ENCODE measurements around the gene MPDU1. TPM values are rescaled to one million over a fixed set of nuclear protein-coding genes. Genes with fewer than 3 reads are reported as not detected.

MPDU1 gene
- total and polyA plus RNA-seq, 2 of the 4 experiments (the other 2 are of a cell fraction), result 135 to 149 TPM

DNA sequence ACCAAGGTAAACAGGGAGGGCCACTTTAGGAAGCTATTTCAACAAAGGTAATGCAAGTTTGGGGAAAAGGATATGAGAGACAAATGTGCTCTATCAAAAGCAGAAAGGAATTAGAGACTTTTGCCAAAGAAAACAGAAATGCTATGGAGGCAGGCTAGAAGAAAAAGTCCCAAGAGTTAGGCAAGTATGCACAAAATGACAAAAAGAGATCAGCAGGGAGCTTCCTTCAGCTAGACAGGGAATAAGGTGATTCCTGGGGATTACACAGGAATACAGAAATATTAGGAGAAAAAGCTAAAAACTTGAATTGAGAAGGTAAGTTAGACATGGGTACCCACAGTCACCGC is 28.6 kb downstream of the MPDU1 start:
- DNase-seq (no peak), ATAC-seq (ENCODE audit: low read depth) (no peak)
- no peak overlapping the region for H2AK5ac ChIP-seq (ENCODE audit: low read depth, low read length)
- no peak overlapping the region for H2AK9ac ChIP-seq (replicated peaks; ENCODE audit: low read depth, low read length, poor library complexity)
- no peak overlapping the region for H3K18ac ChIP-seq (ENCODE audit: low read depth, low read length)
- no peak overlapping the region for H3K4ac ChIP-seq (ENCODE audit: low read depth, low read length)
- H3K27ac ChIP-seq (ENCODE audit: insufficient read depth, low read length), result no peak overlapping the region
- no peak overlapping the region for H3K56ac ChIP-seq (ENCODE audit: extremely low read depth, insufficient read depth, low read length)
- H4K5ac ChIP-seq (ENCODE audit: low read depth, low read length), result no peak overlapping the region
- dilution Hi-C loops (cut with HindIII; ENCODE audit: low sequenced_read_pairs, unreplicated experiment) (no loop called here), intact Hi-C loops (cut with micrococcal nuclease) (no loop called here), in situ Hi-C loops (cut with MboI; ENCODE audit: low sequenced_read_pairs) (no loop called here)
- no peak overlapping the region for H3K14ac ChIP-seq (replicated peaks; ENCODE audit: low read depth, low read length)
- H3K36me3 ChIP-seq (ENCODE audit: control insufficient read depth, insufficient read depth, low read length), result peaks cover 5% of the 10 kb centered on the region
- no peak overlapping the region for H3K9ac ChIP-seq (ENCODE audit: low read depth, low read length)
- no peak overlapping the region for H2BK120ac ChIP-seq (ENCODE audit: low read depth, low read length)
- H3K4me3 ChIP-seq (ENCODE audit: insufficient read depth, low read depth, low read length), result no peak overlapping the region
- H3K23ac ChIP-seq (ENCODE audit: low read depth, low read length), result peak overlapping the region; percentile 6; the same call in 1 of the 2 replicates
- no peak overlapping the region for H2BK5ac ChIP-seq (ENCODE audit: low read depth, low read length, poor library complexity, severe bottlenecking)
- H3K9me1 ChIP-seq (ENCODE audit: insufficient read depth, low read length), result peaks cover 16% of the 10 kb centered on the region
- POLR2A ChIA-PET (ENCODE audit: unreplicated experiment), result no interaction called here
- H2AFZ ChIP-seq (replicated peaks; ENCODE audit: low read length, poor library complexity), result no peak overlapping the region
- H3K79me1 ChIP-seq (ENCODE audit: low read depth in 1 of 2, low read length in 2 of 2), result peaks cover 42 to 62% of the 10 kb centered on the region in 2 experiments
- H2BK20ac ChIP-seq (ENCODE audit: low read depth, low read length), result no peak overlapping the region
- peaks cover 54% of the 10 kb centered on the region for H4K20me1 ChIP-seq (ENCODE audit: insufficient read depth, low read length)
- no peaks in the 10 kb centered on the region for H3K27me3 ChIP-seq (ENCODE audit: control insufficient read depth, insufficient read depth, low read length)
- no peaks in the 10 kb centered on the region for H3K9me3 ChIP-seq (ENCODE audit: control insufficient read depth, insufficient read depth, low read length)
- no peak for TF ChIP-seq MAZ (IDR thresholded peaks at IDR 0.05; ENCODE audit: borderline replicate concordance, low read depth, low read length)
- no peak for TF ChIP-seq MXI1 (IDR thresholded peaks at IDR 0.05; ENCODE audit: borderline replicate concordance, low read depth, low read length)
- no peak for TF ChIP-seq RAD21 (IDR thresholded peaks at IDR 0.05; ENCODE audit: low read length)
- TF ChIP-seq, protein P1, sequence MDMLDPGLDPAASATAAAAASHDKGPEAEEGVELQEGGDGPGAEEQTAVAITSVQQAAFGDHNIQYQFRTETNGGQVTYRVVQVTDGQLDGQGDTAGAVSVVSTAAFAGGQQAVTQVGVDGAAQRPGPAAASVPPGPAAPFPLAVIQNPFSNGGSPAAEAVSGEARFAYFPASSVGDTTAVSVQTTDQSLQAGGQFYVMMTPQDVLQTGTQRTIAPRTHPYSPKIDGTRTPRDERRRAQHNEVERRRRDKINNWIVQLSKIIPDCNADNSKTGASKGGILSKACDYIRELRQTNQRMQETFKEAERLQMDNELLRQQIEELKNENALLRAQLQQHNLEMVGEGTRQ (IDR thresholded peaks at IDR 0.05; ENCODE audit: low read depth, low read length), result no peak
- TF ChIP-seq MAFK (IDR thresholded peaks at IDR 0.05; ENCODE audit: low read depth, low read length), result no peak
- TF ChIP-seq NFE2L2 (IDR thresholded peaks at IDR 0.05; ENCODE audit: low read depth, low read length), result no peak
- TF ChIP-seq BHLHE40 (IDR thresholded peaks at IDR 0.05; ENCODE audit: low read depth, low read length), result no peak
- no peak for TF ChIP-seq SMC3 (IDR thresholded peaks at IDR 0.05; ENCODE audit: low read depth, low read length)
- TF ChIP-seq CEBPB (IDR thresholded peaks at IDR 0.05; ENCODE audit: low read depth, low read length), result no peak
- TF ChIP-seq, protein P2, sequence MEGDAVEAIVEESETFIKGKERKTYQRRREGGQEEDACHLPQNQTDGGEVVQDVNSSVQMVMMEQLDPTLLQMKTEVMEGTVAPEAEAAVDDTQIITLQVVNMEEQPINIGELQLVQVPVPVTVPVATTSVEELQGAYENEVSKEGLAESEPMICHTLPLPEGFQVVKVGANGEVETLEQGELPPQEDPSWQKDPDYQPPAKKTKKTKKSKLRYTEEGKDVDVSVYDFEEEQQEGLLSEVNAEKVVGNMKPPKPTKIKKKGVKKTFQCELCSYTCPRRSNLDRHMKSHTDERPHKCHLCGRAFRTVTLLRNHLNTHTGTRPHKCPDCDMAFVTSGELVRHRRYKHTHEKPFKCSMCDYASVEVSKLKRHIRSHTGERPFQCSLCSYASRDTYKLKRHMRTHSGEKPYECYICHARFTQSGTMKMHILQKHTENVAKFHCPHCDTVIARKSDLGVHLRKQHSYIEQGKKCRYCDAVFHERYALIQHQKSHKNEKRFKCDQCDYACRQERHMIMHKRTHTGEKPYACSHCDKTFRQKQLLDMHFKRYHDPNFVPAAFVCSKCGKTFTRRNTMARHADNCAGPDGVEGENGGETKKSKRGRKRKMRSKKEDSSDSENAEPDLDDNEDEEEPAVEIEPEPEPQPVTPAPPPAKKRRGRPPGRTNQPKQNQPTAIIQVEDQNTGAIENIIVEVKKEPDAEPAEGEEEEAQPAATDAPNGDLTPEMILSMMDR (conservative IDR thresholded peaks at IDR 0.05; ENCODE audit: low read depth, low read length), result no peak
- TF ChIP-seq RCOR1 (IDR thresholded peaks at IDR 0.05; ENCODE audit: insufficient replicate concordance, low read length), result no peak
- TF ChIP-seq POLR2A (IDR thresholded peaks at IDR 0.05; ENCODE audit: low read depth, low read length), result no peak
- no peak for TF ChIP-seq RFX5 (IDR thresholded peaks at IDR 0.05; ENCODE audit: low read depth, low read length)
- TF ChIP-seq, protein P3, sequence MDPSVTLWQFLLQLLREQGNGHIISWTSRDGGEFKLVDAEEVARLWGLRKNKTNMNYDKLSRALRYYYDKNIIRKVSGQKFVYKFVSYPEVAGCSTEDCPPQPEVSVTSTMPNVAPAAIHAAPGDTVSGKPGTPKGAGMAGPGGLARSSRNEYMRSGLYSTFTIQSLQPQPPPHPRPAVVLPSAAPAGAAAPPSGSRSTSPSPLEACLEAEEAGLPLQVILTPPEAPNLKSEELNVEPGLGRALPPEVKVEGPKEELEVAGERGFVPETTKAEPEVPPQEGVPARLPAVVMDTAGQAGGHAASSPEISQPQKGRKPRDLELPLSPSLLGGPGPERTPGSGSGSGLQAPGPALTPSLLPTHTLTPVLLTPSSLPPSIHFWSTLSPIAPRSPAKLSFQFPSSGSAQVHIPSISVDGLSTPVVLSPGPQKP (IDR thresholded peaks at IDR 0.05; ENCODE audit: borderline replicate concordance, low read depth, low read length), result no peak
- no peak for TF ChIP-seq FOS (IDR thresholded peaks at IDR 0.05; ENCODE audit: low read depth, low read length)
- no peak for TF ChIP-seq CHD1 (IDR thresholded peaks at IDR 0.05; ENCODE audit: low read depth, low read length)
- H4K8ac ChIP-seq (ENCODE audit: low read depth in 2 of 2, low read length in 2 of 2), result no peak overlapping the region
- H3K4me1 ChIP-seq (ENCODE audit: control insufficient read depth, insufficient read depth, low read length), result peaks cover 9% of the 10 kb centered on the region
- peak overlapping the region; percentile 27; the same call in 1 of the 2 replicates for H3K4me2 ChIP-seq (ENCODE audit: low read depth, low read length)
- H4K91ac ChIP-seq (ENCODE audit: insufficient read depth, low read depth, low read length), result no peak overlapping the region
- H2BK15ac ChIP-seq (ENCODE audit: low read depth, low read length), result no peak overlapping the region
- no TSS peak for BruUV-seq (replicated peaks)
- CTCF ChIA-PET, result interaction anchor here (0.7 kb wide), 1 partner anchor 167 kb away, joined by 7 read pairs; no protein-coding TSS in a partner anchor
- no CpG with 5 or more reads among the region's 1 CpG for WGBS, 2 experiments (ENCODE audit: extremely low coverage in 2 of 2, insufficient read length in 1 of 2)

All from IMR-90 (cell line).